Dermis microvascular lymphatic vessel endothelial cell (primary cell): ENCODE measurements around the gene HSPBAP1. TPM values are rescaled to one million over a fixed set of nuclear protein-coding genes. Genes with fewer than 3 reads are reported as not detected.
A peak's percentile ranks its signal among the peaks of the same experiment; 100 is the strongest.
"Not testable (repeated sequence)": the region's sequence is repeated elsewhere in the genome, so short reads cannot be mapped to it uniquely, and the experiment has no call there.

Experiments
- DNase-seq, 2 donors: peaks; one replicate each; pipeline versions ENCODE4 v3.0.0 to v3.0.0-alpha.2; 2010; ENCODE audit warnings: low read depth in 2 of 2
- total RNA-seq: library from RNA; depleted of rRNA; stranded (reverse); fragments of >200 nt; gene quantifications from 2 replicates; pipeline ENCODE4 v1.2.1, GENCODE V29; 2014

HSPBAP1 gene
- total RNA-seq, 1 donor from 2014 or later = 7.2 TPM

GRCh38 chr3:122785231-122785630, 8.4 kb downstream of the HSPBAP1 start:
- DNase-seq = no peak

DNA sequence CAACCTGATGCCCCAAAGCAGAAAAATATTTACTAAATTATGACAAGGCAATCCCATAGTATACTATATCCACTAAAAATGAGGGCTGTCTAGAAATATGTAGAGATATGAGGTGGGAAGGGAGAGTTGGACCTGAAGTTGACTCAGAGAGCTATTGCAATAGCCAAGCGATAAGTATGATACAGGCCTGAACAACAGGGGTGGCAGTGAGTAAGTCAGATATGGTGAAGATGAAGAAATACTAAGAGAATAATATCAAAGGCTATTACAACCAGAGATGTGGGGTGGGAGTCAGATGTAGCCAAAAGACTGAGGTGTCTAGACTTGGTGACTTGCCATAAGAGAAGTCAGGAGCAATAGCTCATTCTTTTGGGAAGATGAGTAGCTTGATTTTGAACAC, 9.2 kb downstream of the HSPBAP1 start:
- DNase-seq = no peak

GRCh38 chr3:122782804-122783203, 10.8 kb downstream of the HSPBAP1 start:
- no peak for DNase-seq

DNA sequence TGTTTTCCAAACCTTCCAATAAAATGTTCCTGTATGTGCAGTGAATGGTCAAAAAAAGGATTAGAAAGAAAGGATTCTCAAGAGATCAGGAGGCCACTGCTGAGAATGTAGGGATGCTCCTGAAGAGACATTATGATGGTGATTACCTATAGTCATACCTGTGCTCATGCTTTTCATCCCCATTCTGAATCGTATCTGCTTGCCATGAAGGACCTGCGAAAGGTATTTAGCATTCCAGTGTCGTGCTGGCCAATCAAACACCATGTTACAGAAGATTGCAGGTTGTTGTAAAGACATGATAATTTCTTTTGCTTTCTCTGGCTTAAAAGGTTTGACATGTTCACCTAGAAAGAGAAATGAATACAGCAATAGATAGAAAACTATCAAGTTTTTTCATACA, 16.1 kb downstream of the HSPBAP1 start:
- DNase-seq = no peak

DNA sequence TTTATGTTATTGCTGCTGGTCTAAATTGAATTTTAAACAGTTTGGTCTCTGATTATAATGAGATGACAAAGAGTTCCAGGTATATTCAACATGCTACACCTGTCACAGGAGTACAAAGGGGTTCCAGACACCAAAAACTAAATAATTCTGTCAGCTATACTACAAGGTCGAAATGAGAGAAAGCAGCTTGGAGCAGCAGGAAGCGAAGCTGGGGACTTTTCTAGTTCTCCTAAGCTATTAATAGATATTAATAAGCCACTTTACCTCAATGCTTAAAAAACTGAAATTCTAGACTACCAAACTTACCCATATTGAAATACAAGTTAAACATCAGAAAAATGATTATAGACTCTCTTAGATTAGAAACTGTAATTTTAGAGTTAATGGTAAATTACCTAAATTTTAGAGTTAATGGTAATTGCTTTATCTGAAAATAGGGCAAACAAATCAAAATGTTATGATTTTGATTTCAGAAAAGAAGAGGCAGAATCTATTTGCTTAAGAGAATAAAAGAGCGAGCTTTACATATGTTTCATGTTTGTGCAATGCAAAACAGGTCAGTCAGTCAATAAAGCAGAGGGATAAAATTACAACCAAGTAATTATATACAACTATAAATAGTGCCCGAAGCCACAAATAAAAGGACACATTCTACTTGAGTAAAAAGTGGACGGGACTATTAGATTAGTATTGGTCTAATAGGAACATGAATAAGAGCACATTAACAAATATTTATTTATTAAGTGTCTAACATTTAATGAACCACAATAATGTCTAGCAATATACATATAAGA, 16.8 kb downstream of the HSPBAP1 start:
- no peak for DNase-seq

- no peak for DNase-seq
Observed at GRCh38 chr3:122774564-122774963, 19.1 kb downstream of the HSPBAP1 start.

- no peak for DNase-seq
Observed at GRCh38 chr3:122773944-122774509, 19.6 kb downstream of the HSPBAP1 start.

DNA sequence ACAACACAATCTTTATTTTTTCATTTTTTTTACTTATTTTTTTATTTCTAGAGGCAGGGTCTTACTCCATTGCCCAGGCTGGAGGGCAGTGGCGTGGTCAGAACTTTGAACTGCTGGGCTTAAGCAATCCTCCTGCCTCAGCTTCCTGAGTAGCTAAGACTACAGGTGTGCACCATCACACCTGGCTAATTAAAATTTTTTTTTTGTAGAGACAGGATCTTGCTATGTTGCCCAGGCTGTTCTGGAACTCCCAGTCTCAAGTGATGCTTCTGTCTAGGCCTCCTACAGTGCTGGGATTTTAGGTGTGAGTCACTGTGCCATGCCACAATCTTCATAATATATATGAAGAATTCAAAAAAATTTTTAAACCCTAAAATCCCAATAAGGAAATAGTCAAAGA, 20.8 kb downstream of the HSPBAP1 start:
- no peak for DNase-seq

GRCh38 chr3:122770521-122771202, 23.0 kb downstream of the HSPBAP1 start:
- no peak for DNase-seq

DNA sequence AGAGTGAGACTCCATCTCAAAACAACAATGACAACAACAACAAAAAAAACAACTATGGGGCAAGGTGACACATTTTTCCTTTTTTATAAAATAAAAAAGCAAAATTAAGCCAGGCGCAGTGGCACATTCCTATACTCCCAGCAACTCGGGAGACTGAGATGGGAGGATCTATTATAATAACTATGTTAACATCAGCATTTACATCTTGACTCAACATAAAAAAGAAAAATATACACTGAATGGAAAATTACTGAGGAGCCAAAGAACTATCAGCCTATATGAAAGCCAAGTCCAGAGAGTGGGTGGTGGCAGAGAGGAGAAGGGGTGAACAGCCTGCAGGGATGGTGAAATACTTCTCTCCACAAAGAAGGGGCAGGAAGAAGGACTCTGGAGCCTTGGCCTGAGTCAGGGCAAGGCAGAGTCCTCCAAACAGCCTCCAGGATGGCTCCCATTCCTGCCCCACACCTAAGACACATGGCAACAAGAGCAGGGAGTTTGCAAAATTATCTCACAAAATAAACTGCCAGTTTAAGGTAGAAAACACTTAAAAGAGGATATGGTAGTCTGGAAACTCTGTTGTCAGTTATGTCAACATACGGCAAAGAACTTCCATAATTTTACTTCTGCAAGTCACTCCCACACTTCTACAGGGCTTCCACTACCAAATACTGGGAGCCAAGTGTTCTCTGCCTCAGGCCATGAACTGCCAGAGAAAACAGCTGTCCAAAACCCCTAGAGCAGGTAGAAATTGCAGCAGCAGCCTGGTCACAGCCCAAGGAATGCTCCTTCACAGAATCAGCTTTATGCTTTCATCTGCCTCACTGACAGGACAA, 25.9 kb downstream of the HSPBAP1 start:
- DNase-seq = no peak

DNA sequence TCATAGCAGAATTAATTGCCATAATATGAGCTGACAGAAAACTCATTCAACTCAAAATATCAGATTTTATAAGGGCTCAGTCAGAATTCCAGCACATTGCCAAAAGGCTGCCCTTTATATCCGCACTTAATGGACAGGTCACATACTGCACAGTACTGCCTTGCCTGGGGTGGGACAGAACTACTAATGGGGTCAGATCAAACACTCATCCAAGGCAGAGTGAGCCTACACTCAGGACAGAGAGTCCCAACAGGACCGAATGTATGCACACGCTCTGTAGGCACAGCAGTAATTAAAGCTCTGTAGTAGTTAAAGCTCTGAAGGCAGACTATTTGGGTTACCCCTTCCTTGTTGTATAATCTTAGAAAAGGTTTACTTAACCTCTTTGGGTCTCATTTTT, 27.2 kb downstream of the HSPBAP1 start:
- no peak for DNase-seq

- DNase-seq = no peak
Observed at GRCh38 chr3:122760453-122761271, 33.0 kb downstream of the HSPBAP1 start.

DNA sequence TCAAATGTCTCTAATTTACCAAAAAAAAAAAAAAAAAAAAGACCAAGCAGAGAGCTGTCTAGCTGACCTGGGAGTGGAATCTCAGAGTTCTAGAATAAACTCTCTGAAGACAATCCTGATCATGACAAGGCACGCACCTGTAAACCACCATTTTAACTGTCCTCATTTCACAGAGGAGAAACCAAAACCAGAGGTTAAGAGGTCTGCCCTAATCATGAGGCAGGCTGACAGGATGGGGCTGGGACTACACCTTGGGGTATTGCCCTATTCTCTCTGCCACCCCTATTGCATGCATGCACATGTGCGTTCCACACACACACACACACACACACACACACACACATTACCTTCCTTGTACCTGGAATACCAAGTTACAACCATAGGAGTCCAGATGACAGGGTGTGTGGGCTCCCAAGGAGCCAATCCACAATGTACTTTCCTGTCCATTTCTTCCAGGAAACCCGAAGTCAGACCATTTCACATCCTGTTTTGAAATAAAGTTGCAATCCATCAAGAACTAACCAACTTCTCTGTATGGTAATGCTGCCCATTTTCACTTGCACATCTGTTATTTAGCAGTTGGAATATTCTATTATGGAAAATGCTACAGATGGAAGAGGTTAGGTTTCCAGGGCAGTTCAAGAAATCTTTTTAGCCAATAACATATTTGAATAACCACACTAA, 34.6 kb downstream of the HSPBAP1 start:
- peak in 1 of 2 donors; percentile 14 for DNase-seq

DNA sequence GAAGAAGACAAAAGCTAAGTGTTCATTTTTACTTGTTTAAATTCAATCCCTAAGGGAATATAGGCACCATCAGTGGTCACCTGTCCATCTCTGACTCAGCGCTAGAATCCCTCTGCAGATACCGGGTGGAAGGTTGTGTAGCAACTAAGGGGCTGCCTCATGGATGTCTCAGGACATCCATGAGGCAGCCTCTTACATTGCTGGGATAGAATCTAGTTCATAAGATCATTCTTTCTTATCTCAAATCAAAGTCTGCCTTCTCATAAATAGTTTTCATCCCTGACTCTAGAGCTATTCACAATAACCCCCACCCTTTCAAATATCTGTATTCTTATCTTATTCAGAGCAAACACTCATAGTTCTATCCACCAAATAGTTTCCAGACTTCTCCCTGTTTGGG, 38.1 kb downstream of the HSPBAP1 start:
- no peak for DNase-seq

GRCh38 chr3:122754929-122755328, 38.7 kb downstream of the HSPBAP1 start:
- DNase-seq = peak in 1 of 2 donors; percentile 44

DNA sequence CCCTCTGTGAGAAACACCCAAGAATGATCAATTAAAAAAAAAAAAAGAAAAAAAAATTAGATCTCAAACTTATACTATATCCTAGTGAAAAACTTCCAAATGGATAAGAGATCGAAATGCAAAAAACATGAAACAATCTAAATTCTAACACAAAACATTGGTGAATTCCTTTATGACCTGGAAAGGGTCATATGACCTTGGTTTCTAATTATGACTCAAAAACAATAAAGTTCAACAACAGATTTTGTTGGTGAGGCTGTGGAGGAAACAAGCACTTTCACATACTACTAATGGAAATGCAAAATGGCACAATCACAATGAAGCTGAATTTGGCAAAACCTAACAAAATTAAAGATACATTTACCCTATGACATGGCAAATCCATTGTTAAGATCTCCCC, 45.3 kb downstream of the HSPBAP1 start:
- DNase-seq = no peak

- not testable (repeated sequence) for DNase-seq
Observed at GRCh38 chr3:122747295-122747694, 46.3 kb downstream of the HSPBAP1 start.

GRCh38 chr3:122745369-122746021, 48.1 kb downstream of the HSPBAP1 start:
- no peak for DNase-seq

DNA sequence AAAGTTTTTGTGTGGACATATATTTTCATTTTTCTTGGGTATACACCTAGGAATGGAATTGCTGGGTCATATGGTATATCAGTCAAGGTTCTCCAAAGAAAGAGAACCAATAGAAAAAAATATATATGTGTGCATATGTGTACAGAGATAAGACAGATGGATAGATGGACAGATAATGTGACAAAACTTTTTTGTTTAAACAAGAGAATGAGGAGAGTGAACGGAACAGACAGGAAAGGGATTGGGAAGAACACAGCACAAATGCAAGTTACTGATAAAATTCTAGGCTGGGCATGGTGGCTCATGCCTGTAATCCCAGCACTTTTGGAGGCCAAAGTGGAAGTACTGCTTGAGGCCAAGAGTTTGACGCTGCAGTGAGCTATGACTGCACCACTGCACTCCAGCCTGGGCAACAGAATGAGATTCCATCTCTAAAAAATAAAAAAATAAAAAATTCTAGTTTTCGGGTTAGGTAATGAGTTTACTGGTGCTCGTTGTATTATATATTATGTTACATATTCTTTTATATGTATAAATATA, 50.0 kb downstream of the HSPBAP1 start:
- DNase-seq = no peak

DNA sequence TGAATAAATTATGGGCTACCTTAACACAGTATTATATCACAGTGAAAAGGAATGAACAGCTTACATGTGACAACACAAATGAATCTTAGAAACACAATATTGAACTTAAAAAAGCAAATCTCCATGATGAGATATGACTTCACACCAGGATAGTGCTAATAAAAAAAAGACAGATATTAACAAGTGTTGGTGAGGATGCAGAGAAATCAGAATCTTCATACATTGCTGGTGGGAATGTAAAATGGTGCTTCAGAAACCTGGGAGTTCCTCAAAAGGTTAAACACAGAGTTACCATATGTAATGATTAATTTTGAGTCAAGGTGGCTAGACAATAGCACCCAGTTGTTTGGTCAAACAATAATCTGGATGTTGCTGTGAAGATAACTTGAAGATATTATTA, 51.4 kb downstream of the HSPBAP1 start:
- DNase-seq = no peak
